Sigmoid colon (tissue), 4 donors: ENCODE data around the gene KCNMB2.

Experiments
- POLR2A ChIP-seq, 2 donors: fragments of 450-650 bp; IDR thresholded peaks; one replicate each; pipeline ENCODE4 v1.6.1; 2016; ENCODE audit warnings: antibody characterized with exemption in 2 of 2, mild to moderate bottlenecking in 2 of 2, moderate library complexity in 2 of 2
- POLR2AphosphoS5 ChIP-seq, 4 donors: sonication (generic); formaldehyde crosslinking; IDR thresholded peaks; one replicate each; pipeline ENCODE4 v1.6.1; 2017; ENCODE audit warnings: antibody characterized with exemption in 4 of 4
- TF ChIP-seq, protein P1 (sequence below), 4 experiments: fragments of 450-650 bp in 3 of 4; fragments of 200-600 bp in 1 of 4; IDR thresholded peaks; one replicate each; pipeline ENCODE4 v1.5.1; 2016 to 2019; ENCODE audit warnings: antibody characterized with exemption in 4 of 4, mild to moderate bottlenecking in 3 of 4, moderate library complexity in 2 of 4

DNA sequence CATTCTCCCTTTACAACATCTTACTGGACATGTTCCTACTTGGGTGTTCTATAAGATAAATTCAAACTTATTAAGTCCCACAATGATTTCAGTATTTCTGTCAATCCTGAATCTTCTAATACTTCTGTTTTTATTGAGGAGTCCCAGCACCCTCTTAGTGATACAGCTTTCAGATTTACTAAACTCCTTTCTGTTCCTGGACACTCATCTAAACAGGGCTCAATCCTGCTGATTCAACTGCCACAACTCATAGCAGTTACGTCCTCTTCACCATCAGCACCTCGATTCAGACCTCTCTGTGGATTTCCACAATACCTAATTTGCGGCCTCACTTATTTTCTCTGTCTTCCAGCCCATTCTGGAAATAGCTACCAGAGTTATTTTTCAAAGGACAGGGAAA, 101.6 kb downstream of the KCNMB2 start:
- TF ChIP-seq, protein P1, sequence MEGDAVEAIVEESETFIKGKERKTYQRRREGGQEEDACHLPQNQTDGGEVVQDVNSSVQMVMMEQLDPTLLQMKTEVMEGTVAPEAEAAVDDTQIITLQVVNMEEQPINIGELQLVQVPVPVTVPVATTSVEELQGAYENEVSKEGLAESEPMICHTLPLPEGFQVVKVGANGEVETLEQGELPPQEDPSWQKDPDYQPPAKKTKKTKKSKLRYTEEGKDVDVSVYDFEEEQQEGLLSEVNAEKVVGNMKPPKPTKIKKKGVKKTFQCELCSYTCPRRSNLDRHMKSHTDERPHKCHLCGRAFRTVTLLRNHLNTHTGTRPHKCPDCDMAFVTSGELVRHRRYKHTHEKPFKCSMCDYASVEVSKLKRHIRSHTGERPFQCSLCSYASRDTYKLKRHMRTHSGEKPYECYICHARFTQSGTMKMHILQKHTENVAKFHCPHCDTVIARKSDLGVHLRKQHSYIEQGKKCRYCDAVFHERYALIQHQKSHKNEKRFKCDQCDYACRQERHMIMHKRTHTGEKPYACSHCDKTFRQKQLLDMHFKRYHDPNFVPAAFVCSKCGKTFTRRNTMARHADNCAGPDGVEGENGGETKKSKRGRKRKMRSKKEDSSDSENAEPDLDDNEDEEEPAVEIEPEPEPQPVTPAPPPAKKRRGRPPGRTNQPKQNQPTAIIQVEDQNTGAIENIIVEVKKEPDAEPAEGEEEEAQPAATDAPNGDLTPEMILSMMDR (IDR thresholded peaks at IDR 0.05): no peak
- TF ChIP-seq POLR2A (IDR thresholded peaks at IDR 0.05) (no peak), POLR2AphosphoS5 (IDR thresholded peaks at IDR 0.05) (no peak)
